H1 (cell line): ENCODE measurements around the gene SS18L1.

ENCODE experiments used
- BRCA1 ChIP-seq: IDR thresholded peaks from 2 replicates; pipeline ENCODE4 v1.6.1; 2012; ENCODE audit warnings: low read depth, low read length, improper control_type of control experiment
- NRF1 ChIP-seq: IDR thresholded peaks from 2 replicates; pipeline ENCODE4 v1.6.1; 2011; ENCODE audit warnings: mild to moderate bottlenecking, low read depth, low read length, improper control_type of control experiment
- POLR2A ChIP-seq, 2 experiments: IDR thresholded peaks; 1 replicate in 1 of 2; 2 replicates in 1 of 2; pipeline ENCODE4 v1.6.1; 2011; ENCODE audit warnings: low read depth in 2 of 2, low read length in 2 of 2, mild to moderate bottlenecking in 2 of 2; ENCODE audit errors: control extremely low read depth in 1 of 2
- POLR2AphosphoS5 ChIP-seq: IDR thresholded peaks from 2 replicates; pipeline ENCODE4 v1.6.1; 2011; ENCODE audit warnings: low read depth, low read length
- RAD21 ChIP-seq, 2 experiments: IDR thresholded peaks in 1 of 2; conservative IDR thresholded peaks in 1 of 2; 2 replicates each; pipeline ENCODE4 v1.6.1; 2011; ENCODE audit warnings: low read depth in 2 of 2, low read length in 2 of 2, improper control_type of control experiment in 1 of 2, inconsistent platforms in 1 of 2, mild to moderate bottlenecking in 1 of 2, moderate library complexity in 1 of 2
- SP1 ChIP-seq: IDR thresholded peaks from 2 replicates; pipeline ENCODE4 v1.6.1; 2011; ENCODE audit warnings: low read depth, low read length
- TF ChIP-seq, protein P1 (sequence below), 3 experiments: IDR thresholded peaks; 1 replicate in 2 of 3; 2 replicates in 1 of 3; pipeline versions ENCODE4 v1.5.1 to v1.6.1; 2011; ENCODE audit warnings: low read length in 3 of 3, mild to moderate bottlenecking in 3 of 3, inconsistent platforms in 2 of 3, low read depth in 1 of 3, moderate library complexity in 1 of 3; ENCODE audit not compliant: insufficient read depth in 1 of 3; ENCODE audit errors: control extremely low read depth in 1 of 3
- TF ChIP-seq, protein P2 (sequence below): IDR thresholded peaks from 2 replicates; pipeline ENCODE4 v1.6.1; 2011; ENCODE audit warnings: low read depth, mild to moderate bottlenecking, low read length; ENCODE audit not compliant: insufficient read depth

DNA sequence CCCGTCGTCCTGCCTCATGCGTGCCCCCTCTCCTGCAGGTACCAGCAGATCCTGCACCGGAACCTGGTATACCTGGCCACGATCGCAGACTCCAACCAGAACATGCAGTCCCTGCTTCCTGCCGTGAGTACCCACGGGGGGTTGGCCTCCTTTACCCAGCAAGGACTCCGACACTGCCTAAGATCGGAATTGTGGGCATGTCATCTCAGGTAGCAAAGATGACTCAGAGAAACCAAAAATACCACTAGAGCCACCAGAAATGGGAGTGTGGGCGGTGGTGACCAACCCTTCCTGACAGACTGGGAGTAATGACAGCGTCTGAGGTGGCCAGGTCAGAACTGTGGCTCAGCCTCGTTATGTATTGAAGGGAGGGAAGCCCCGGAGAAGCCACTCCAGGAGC lies 16.3 kb downstream of the SS18L1 start:
- TF ChIP-seq, protein P1, sequence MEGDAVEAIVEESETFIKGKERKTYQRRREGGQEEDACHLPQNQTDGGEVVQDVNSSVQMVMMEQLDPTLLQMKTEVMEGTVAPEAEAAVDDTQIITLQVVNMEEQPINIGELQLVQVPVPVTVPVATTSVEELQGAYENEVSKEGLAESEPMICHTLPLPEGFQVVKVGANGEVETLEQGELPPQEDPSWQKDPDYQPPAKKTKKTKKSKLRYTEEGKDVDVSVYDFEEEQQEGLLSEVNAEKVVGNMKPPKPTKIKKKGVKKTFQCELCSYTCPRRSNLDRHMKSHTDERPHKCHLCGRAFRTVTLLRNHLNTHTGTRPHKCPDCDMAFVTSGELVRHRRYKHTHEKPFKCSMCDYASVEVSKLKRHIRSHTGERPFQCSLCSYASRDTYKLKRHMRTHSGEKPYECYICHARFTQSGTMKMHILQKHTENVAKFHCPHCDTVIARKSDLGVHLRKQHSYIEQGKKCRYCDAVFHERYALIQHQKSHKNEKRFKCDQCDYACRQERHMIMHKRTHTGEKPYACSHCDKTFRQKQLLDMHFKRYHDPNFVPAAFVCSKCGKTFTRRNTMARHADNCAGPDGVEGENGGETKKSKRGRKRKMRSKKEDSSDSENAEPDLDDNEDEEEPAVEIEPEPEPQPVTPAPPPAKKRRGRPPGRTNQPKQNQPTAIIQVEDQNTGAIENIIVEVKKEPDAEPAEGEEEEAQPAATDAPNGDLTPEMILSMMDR (IDR thresholded peaks at IDR 0.05; ENCODE audit: control extremely low read depth in 1 of 3, insufficient read depth in 1 of 3, low read depth in 1 of 3, low read length in 3 of 3): no peak
- TF ChIP-seq POLR2AphosphoS5 (no peak), RAD21 (IDR thresholded peaks at IDR 0.05 in 1 of 2, conservative IDR thresholded peaks at IDR 0.05 in 1 of 2; ENCODE audit: low read depth in 2 of 2, low read length in 2 of 2) (no peak), NRF1 (no peak), POLR2A (IDR thresholded peaks at IDR 0.05; ENCODE audit: control extremely low read depth in 1 of 2, low read depth in 2 of 2, low read length in 2 of 2) (no peak), BRCA1 (no peak), SP1 (no peak)
- TF ChIP-seq, protein P2, sequence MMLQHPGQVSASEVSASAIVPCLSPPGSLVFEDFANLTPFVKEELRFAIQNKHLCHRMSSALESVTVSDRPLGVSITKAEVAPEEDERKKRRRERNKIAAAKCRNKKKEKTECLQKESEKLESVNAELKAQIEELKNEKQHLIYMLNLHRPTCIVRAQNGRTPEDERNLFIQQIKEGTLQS: no peak
